Measurements from ENCODE around the gene SVIL.
A peak's percentile ranks its signal among the peaks of the same experiment; 100 is the strongest.

Gene SVIL

DNA sequence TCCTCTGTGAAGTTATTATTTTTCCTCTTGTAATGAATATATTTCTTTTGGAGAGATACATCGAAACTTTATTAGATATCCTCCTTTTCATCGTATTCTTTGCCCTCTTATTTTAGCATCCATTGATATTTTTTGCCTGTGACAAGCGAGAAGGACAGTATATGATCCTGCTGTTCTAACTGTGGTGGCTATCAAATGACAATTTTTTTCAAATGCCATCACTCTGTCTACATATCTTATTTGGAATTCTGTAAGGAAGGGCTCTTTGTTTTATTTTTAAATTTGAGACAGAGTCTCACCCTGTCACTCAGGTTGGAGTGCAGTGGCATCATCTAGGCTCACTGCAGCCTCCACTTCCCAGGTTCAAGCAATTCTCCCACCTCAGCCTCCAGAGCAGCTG, 217.4 kb downstream of the SVIL start:
- TF ChIP-seq EZH2phosphoT487 (IDR thresholded peaks at IDR 0.05; ENCODE audit: borderline replicate concordance) = no peak
- TF ChIP-seq, protein P1, sequence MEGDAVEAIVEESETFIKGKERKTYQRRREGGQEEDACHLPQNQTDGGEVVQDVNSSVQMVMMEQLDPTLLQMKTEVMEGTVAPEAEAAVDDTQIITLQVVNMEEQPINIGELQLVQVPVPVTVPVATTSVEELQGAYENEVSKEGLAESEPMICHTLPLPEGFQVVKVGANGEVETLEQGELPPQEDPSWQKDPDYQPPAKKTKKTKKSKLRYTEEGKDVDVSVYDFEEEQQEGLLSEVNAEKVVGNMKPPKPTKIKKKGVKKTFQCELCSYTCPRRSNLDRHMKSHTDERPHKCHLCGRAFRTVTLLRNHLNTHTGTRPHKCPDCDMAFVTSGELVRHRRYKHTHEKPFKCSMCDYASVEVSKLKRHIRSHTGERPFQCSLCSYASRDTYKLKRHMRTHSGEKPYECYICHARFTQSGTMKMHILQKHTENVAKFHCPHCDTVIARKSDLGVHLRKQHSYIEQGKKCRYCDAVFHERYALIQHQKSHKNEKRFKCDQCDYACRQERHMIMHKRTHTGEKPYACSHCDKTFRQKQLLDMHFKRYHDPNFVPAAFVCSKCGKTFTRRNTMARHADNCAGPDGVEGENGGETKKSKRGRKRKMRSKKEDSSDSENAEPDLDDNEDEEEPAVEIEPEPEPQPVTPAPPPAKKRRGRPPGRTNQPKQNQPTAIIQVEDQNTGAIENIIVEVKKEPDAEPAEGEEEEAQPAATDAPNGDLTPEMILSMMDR (conservative IDR thresholded peaks at IDR 0.05; ENCODE audit: low read length) = no peak
- Histone ChIP-seq H3K9me3 (ENCODE audit: insufficient read depth, low read depth, low read length) (no peaks in the 10 kb centered on the region), H2AFZ (ENCODE audit: low read length) (no peak overlapping the region)

DNA sequence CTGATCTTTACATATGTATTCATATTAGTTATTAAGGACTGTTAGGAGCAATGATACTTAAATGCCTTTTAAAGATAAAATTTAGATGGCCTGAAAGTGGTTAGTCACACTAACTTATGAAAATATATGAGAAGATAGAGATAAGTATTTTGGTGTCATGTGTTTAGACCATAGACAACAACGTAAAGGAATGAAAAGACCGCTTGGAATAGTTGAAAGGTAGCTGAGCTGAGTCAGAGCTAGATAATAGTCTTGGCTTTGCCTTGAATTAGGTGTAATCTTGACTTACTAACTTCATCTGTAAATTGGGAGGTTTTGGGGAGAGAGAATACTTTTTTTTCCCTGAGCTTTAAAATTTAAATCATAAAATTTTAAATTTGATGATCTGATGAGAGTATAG, 218.9 kb downstream of the SVIL start:
- H3K27me3 ChIP-seq (ENCODE audit: insufficient read depth, low read length, poor library complexity, severe bottlenecking) = no peaks in the 10 kb centered on the region
- no peaks in the 10 kb centered on the region for H3F3A ChIP-seq (ENCODE audit: low read depth)
- H3K4me3 ChIP-seq (ENCODE audit: low read length, poor library complexity, severe bottlenecking) = peak overlapping the region; percentile 76
- no peak overlapping the region for H2AFZ ChIP-seq (ENCODE audit: low read length)
- H3K9me2 ChIP-seq (replicated peaks; ENCODE audit: low read depth, low read length) = no peaks in the 10 kb centered on the region
- peaks cover 19% of the 10 kb centered on the region; the same call in 1 of the 2 replicates for H3K36me3 ChIP-seq (ENCODE audit: insufficient read depth, low read length)
- H3K9ac ChIP-seq (ENCODE audit: low read depth, low read length, poor library complexity, severe bottlenecking) = no peak overlapping the region
- peaks cover 50% of the 10 kb centered on the region for H3K4me1 ChIP-seq (ENCODE audit: insufficient read depth, low read length, poor library complexity, severe bottlenecking)
- H3K9me3 ChIP-seq (ENCODE audit: insufficient read depth, low read depth, low read length) = no peaks in the 10 kb centered on the region
- H3K79me2 ChIP-seq (ENCODE audit: insufficient read depth, low read length) = peaks cover 70% of the 10 kb centered on the region
- H3K4me2 ChIP-seq (ENCODE audit: low read depth, low read length, poor library complexity, severe bottlenecking) = peak overlapping the region; percentile 81
- TF ChIP-seq EZH2phosphoT487 (IDR thresholded peaks at IDR 0.05; ENCODE audit: borderline replicate concordance) = no peak
- H4K20me1 ChIP-seq (ENCODE audit: insufficient read depth, low read length, poor library complexity, severe bottlenecking) = peaks cover 34% of the 10 kb centered on the region

More for the DNA sequence above, 217.4 kb downstream of the SVIL start:
- Histone ChIP-seq H3K79me2 (ENCODE audit: insufficient read depth, low read length) (peaks cover 56% of the 10 kb centered on the region), H4K20me1 (ENCODE audit: insufficient read depth, low read length, poor library complexity, severe bottlenecking) (peaks cover 24% of the 10 kb centered on the region), H3K9ac (ENCODE audit: low read depth, low read length, poor library complexity, severe bottlenecking) (no peak overlapping the region), H3K9me2 (replicated peaks; ENCODE audit: low read depth, low read length) (no peaks in the 10 kb centered on the region), H3K4me1 (ENCODE audit: insufficient read depth, low read length, poor library complexity, severe bottlenecking) (peaks cover 37% of the 10 kb centered on the region), H3K4me3 (ENCODE audit: low read length, poor library complexity, severe bottlenecking) (no peak overlapping the region), H3K4me2 (ENCODE audit: low read depth, low read length, poor library complexity, severe bottlenecking) (no peak overlapping the region), H3K27me3 (ENCODE audit: insufficient read depth, low read length, poor library complexity, severe bottlenecking) (no peaks in the 10 kb centered on the region), H3F3A (ENCODE audit: low read depth) (no peaks in the 10 kb centered on the region), H3K36me3 (ENCODE audit: insufficient read depth, low read length) (peaks cover 33% of the 10 kb centered on the region; the same call in 1 of the 2 replicates)

DNA sequence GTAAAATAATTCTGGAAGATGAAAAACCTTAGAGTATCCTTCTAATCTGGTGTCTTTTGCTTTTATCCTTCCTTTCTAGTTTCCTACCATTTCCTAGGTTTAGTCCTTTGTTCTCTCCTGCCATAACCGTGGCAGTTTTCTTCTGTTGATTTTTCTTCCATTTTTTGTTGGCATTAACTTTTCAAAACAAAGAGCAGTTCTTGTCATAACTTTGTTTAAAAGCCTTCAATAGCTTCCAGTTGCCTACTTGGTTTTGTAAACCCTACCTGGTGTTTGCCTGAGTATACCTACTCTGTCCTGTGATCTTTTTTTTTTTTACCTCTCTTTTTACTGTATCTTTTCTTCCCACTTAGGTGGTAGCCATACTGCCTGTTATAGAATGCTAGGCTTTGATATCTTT, 220.3 kb downstream of the SVIL start:
- Histone ChIP-seq H3K79me2 (ENCODE audit: insufficient read depth, low read length) (peaks cover 83% of the 10 kb centered on the region), H3K4me2 (ENCODE audit: low read depth, low read length, poor library complexity, severe bottlenecking) (peak overlapping the region; percentile 81), H3K9me2 (replicated peaks; ENCODE audit: low read depth, low read length) (no peaks in the 10 kb centered on the region), H2AFZ (ENCODE audit: low read length) (no peak overlapping the region), H3K4me3 (ENCODE audit: low read length, poor library complexity, severe bottlenecking) (peak overlapping the region; percentile 76), H3K4me1 (ENCODE audit: insufficient read depth, low read length, poor library complexity, severe bottlenecking) (peaks cover 50% of the 10 kb centered on the region), H4K20me1 (ENCODE audit: insufficient read depth, low read length, poor library complexity, severe bottlenecking) (peaks cover 34% of the 10 kb centered on the region), H3K36me3 (ENCODE audit: insufficient read depth, low read length) (peaks cover 9% of the 10 kb centered on the region; the same call in 1 of the 2 replicates), H3K9me3 (ENCODE audit: insufficient read depth, low read depth, low read length) (no peaks in the 10 kb centered on the region), H3K9ac (ENCODE audit: low read depth, low read length, poor library complexity, severe bottlenecking) (peak overlapping the region; percentile 28), H3F3A (ENCODE audit: low read depth) (no peaks in the 10 kb centered on the region), H3K27me3 (ENCODE audit: insufficient read depth, low read length, poor library complexity, severe bottlenecking) (no peaks in the 10 kb centered on the region)
- TF ChIP-seq EZH2phosphoT487 (IDR thresholded peaks at IDR 0.05; ENCODE audit: borderline replicate concordance) = no peak
- TF ChIP-seq, protein P1 (conservative IDR thresholded peaks at IDR 0.05; ENCODE audit: low read length) = no peak

DNA sequence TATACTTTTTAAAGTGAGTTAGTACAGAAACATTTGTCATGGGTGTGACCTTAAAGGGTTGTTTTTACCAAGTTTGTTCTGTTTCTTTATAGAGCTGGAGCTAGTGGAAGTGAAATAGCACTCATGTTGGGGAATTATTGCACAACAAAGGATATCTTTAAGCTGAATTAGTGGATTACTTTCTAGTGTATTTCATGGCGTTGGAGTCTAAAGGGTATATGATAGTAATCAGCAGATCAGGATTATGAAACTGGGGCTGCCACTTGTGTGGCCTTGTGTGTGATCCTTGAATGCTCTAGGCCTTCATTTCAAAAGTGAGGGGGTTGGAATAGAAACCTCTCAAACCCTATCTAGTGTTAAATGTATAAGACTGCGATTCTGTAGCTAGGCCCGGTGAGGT, 222.3 kb downstream of the SVIL start:
- H3K9ac ChIP-seq (ENCODE audit: low read depth, low read length, poor library complexity, severe bottlenecking) = peak overlapping the region; percentile 32
- no peaks in the 10 kb centered on the region for H3K27me3 ChIP-seq (ENCODE audit: insufficient read depth, low read length, poor library complexity, severe bottlenecking)
- H3K36me3 ChIP-seq (ENCODE audit: insufficient read depth, low read length) = peaks cover 6% of the 10 kb centered on the region; the same call in 1 of the 2 replicates
- peak overlapping the region; percentile 81 for H3K4me2 ChIP-seq (ENCODE audit: low read depth, low read length, poor library complexity, severe bottlenecking)
- H3K4me3 ChIP-seq (ENCODE audit: low read length, poor library complexity, severe bottlenecking) = peak overlapping the region; percentile 76
- H2AFZ ChIP-seq (ENCODE audit: low read length) = no peak overlapping the region
- no peaks in the 10 kb centered on the region for H3K9me2 ChIP-seq (replicated peaks; ENCODE audit: low read depth, low read length)
- no peaks in the 10 kb centered on the region for H3K9me3 ChIP-seq (ENCODE audit: insufficient read depth, low read depth, low read length)
- peaks cover 67% of the 10 kb centered on the region for H3K79me2 ChIP-seq (ENCODE audit: insufficient read depth, low read length)
- no peaks in the 10 kb centered on the region for H3F3A ChIP-seq (ENCODE audit: low read depth)
- H4K20me1 ChIP-seq (ENCODE audit: insufficient read depth, low read length, poor library complexity, severe bottlenecking) = peaks cover 34% of the 10 kb centered on the region
- H3K4me1 ChIP-seq (ENCODE audit: insufficient read depth, low read length, poor library complexity, severe bottlenecking) = peaks cover 52% of the 10 kb centered on the region
- TF ChIP-seq, protein P1 (conservative IDR thresholded peaks at IDR 0.05; ENCODE audit: low read length) = no peak
- TF ChIP-seq EZH2phosphoT487 (IDR thresholded peaks at IDR 0.05; ENCODE audit: borderline replicate concordance) = no peak
